Measurements from ENCODE around the gene NXPE4. TPM values are rescaled to one million over a fixed set of nuclear protein-coding genes. Genes with fewer than 3 reads are reported as not detected.

Gene NXPE4
- total RNA-seq, 1 experiment from 2014 or later: not detected

DNA sequence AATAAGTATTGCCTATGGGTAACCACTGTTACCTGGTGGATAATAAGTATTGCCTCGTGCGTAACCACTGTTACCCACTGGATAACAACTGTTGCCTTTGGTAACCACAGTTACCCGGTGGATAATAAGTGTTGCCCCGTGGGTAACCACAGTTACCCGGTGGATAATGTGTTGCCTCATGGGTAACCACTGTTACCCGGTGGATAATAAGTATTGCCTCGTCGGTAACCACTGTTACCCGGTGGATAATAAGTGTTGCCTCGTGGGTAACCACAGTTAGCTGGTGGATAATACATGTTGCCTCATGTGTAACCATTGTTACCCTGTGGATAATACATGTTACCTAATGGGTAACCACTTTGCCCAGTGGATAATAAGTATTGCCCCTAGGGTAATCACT lies 9.8 kb upstream of the NXPE4 start:
- Histone ChIP-seq H2BK20ac (ENCODE audit: low read depth, low read length, poor library complexity, severe bottlenecking) (no peak overlapping the region), H3K4ac (ENCODE audit: low read depth, low read length) (no peak overlapping the region), H3K23ac (ENCODE audit: insufficient read length, low read depth, low read length) (no peak overlapping the region), H3K79me2 (ENCODE audit: insufficient read depth, low read length) (no peaks in the 10 kb centered on the region), H2AK5ac (ENCODE audit: insufficient read length, low read length) (no peak overlapping the region), H4K8ac (replicated peaks; ENCODE audit: insufficient read length, low read depth, low read length) (no peak overlapping the region), H3K18ac (ENCODE audit: insufficient read length, low read depth, low read length) (no peak overlapping the region), H4K5ac (ENCODE audit: insufficient read length, low read depth, low read length) (no peak overlapping the region), H4K20me1 (ENCODE audit: control insufficient read depth, insufficient read depth, insufficient read length) (no peaks in the 10 kb centered on the region), H3K4me2 (ENCODE audit: insufficient read depth, insufficient read length, low read length) (no peak overlapping the region), H3K56ac (ENCODE audit: insufficient read length, low read depth, low read length) (no peak overlapping the region), H2BK5ac (ENCODE audit: insufficient read length, low read length) (no peak overlapping the region), H4K91ac (ENCODE audit: insufficient read length, low read depth, low read length) (no peak overlapping the region), H2BK15ac (ENCODE audit: low read depth, low read length) (no peak overlapping the region), H3T11ph (ENCODE audit: low read length) (no peak overlapping the region), H3K9ac (ENCODE audit: extremely low read depth, insufficient read length, low read length) (no peak overlapping the region), H2BK12ac (ENCODE audit: insufficient read length, low read depth, low read length) (no peak overlapping the region), H2BK120ac (ENCODE audit: low read depth, low read length, poor library complexity, severe bottlenecking) (no peak overlapping the region), H3K27me3 (ENCODE audit: insufficient read depth, low read length) (no peaks in the 10 kb centered on the region), H3K27ac (ENCODE audit: insufficient read length, low read depth, low read length) (no peak overlapping the region), H3K4me1 (ENCODE audit: insufficient read depth, low read length) (no peaks in the 10 kb centered on the region), H3K14ac (ENCODE audit: insufficient read depth, low read length) (no peak overlapping the region), H3K23me2 (ENCODE audit: insufficient read length, low read depth, low read length, poor library complexity, severe bottlenecking) (no peaks in the 10 kb centered on the region), H2AFZ (ENCODE audit: low read length) (no peak overlapping the region), H3K9me3 (ENCODE audit: control insufficient read depth, low read depth, low read length) (no peaks in the 10 kb centered on the region), H3K79me1 (ENCODE audit: insufficient read depth, low read depth, low read length, poor library complexity, severe bottlenecking) (no peaks in the 10 kb centered on the region)
- DNase-seq: no peak
- no peak overlapping the region for H3K4me3 Mint-ChIP-seq
- peaks cover 2 to 10% (median 2%) of the 10 kb centered on the region in 3 experiments; a peak in 2 of 7 replicates for H3K36me3 Mint-ChIP-seq (ENCODE audit: insufficient read depth in 1 of 3, low read depth in 3 of 3)
- TF ChIP-seq, protein P1, sequence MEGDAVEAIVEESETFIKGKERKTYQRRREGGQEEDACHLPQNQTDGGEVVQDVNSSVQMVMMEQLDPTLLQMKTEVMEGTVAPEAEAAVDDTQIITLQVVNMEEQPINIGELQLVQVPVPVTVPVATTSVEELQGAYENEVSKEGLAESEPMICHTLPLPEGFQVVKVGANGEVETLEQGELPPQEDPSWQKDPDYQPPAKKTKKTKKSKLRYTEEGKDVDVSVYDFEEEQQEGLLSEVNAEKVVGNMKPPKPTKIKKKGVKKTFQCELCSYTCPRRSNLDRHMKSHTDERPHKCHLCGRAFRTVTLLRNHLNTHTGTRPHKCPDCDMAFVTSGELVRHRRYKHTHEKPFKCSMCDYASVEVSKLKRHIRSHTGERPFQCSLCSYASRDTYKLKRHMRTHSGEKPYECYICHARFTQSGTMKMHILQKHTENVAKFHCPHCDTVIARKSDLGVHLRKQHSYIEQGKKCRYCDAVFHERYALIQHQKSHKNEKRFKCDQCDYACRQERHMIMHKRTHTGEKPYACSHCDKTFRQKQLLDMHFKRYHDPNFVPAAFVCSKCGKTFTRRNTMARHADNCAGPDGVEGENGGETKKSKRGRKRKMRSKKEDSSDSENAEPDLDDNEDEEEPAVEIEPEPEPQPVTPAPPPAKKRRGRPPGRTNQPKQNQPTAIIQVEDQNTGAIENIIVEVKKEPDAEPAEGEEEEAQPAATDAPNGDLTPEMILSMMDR (conservative IDR thresholded peaks at IDR 0.05): no peak
- peaks cover 22 to 23% of the 10 kb centered on the region in 2 experiments for H3K9me3 Mint-ChIP-seq
- H3K27ac Mint-ChIP-seq: no peak overlapping the region
- H3K4me1 Mint-ChIP-seq: no peaks in the 10 kb centered on the region
- no peaks in the 10 kb centered on the region for H3K27me3 Mint-ChIP-seq (ENCODE audit: low read depth)
- WGBS (ENCODE audit: extremely low coverage, insufficient read length, low lambda C conversion rate): no CpG with 5 or more reads among the region's 10 CpGs
